Endodermal cell (in vitro differentiated cells): ENCODE data around the gene PPP2R5C. TPM values are rescaled to one million over a fixed set of nuclear protein-coding genes. Genes with fewer than 3 reads are reported as not detected.

Source experiments
- DNase-seq: peaks from one replicate; pipeline ENCODE4 v3.0.0-alpha.2; 2017
- H3K27ac ChIP-seq: 2 replicates; pipeline ENCODE4 v1.5.1; 2013; ENCODE audit warnings: mild to moderate bottlenecking, low read depth, low read length, moderate library complexity
- H3K27me3 ChIP-seq: 2 replicates; pipeline ENCODE4 v1.6.1; 2013; ENCODE audit warnings: mild to moderate bottlenecking, low read length, moderate library complexity; ENCODE audit not compliant: insufficient read depth, control insufficient read depth, poor library complexity, severe bottlenecking
- H3K36me3 ChIP-seq: 2 replicates; pipeline ENCODE4 v1.7.0; 2013; ENCODE audit warnings: mild to moderate bottlenecking, low read length, moderate library complexity; ENCODE audit not compliant: control insufficient read depth, insufficient read depth
- H3K4me1 ChIP-seq: one replicate; pipeline ENCODE4 v1.7.0; 2013; ENCODE audit warnings: low read length; ENCODE audit not compliant: control insufficient read depth, insufficient read depth
- H3K4me3 ChIP-seq: 2 replicates; pipeline ENCODE4 v1.5.1; 2013; ENCODE audit warnings: mild to moderate bottlenecking, low read length, moderate library complexity
- H3K9ac ChIP-seq: 2 replicates; pipeline ENCODE4 v1.6.1; 2013; ENCODE audit warnings: mild to moderate bottlenecking, low read length, moderate library complexity; ENCODE audit not compliant: poor library complexity, severe bottlenecking; ENCODE audit errors: extremely low read depth
- H3K9me3 ChIP-seq: 2 replicates; pipeline ENCODE4 v1.6.1; 2013; ENCODE audit warnings: mild to moderate bottlenecking, low read length, moderate library complexity; ENCODE audit not compliant: control insufficient read depth
- H3K27ac Mint-ChIP-seq: 2 replicates; pipeline ENCODE4 v1.8.0; 2020; ENCODE audit warnings: mixed read lengths
- H3K27me3 Mint-ChIP-seq: 2 replicates; pipeline ENCODE4 v1.8.0; 2021; ENCODE audit warnings: mild to moderate bottlenecking, mixed read lengths; ENCODE audit not compliant: insufficient read depth
- H3K36me3 Mint-ChIP-seq: 2 replicates; pipeline ENCODE4 v1.8.0; 2020; ENCODE audit warnings: low read depth, mixed read lengths
- H3K4me1 Mint-ChIP-seq: 2 replicates; pipeline ENCODE4 v1.8.0; 2020; ENCODE audit warnings: mixed read lengths
- H3K4me3 Mint-ChIP-seq: 2 replicates; pipeline ENCODE4 v1.8.0; 2020; ENCODE audit warnings: mild to moderate bottlenecking, moderate library complexity, mixed read lengths
- H3K9me3 Mint-ChIP-seq: 2 replicates; pipeline ENCODE4 v1.8.0; 2020; ENCODE audit warnings: mild to moderate bottlenecking, mixed read lengths
- WGBS, 2 experiments: methylation state at CpG; one replicate each; pipeline versions ENCODE4 v1.1.5 to v1.1.7; 2013; ENCODE audit warnings: missing lambda C conversion rate in 2 of 2, mixed read lengths in 1 of 2; ENCODE audit not compliant: insufficient coverage in 1 of 2, insufficient read length in 1 of 2; 5-methylcytosine and 5-hydroxymethylcytosine counted together
- total RNA-seq, 2 donors: library from RNA; stranded (reverse); fragmentation: NEBNext Ultra II Directional in 1 of 2; extraction: Animal tissue kit (Norgen Biotek cat#: 25700) in 1 of 2; gene quantifications; 2 replicates in 1 of 2; 3 replicates in 1 of 2; pipeline ENCODE4 v1.2.1, GENCODE V29; 2021
- TF ChIP-seq, protein P1 (sequence below): fragments of 200-600 bp; sonication (generic); conservative IDR thresholded peaks from 2 replicates; pipeline ENCODE4 v1.5.0; 2021; ENCODE audit warnings: antibody characterized with exemption, mild to moderate bottlenecking

The PPP2R5C gene
- total RNA-seq, 2 donors from 2014 or later: 116 to 117 TPM

DNA sequence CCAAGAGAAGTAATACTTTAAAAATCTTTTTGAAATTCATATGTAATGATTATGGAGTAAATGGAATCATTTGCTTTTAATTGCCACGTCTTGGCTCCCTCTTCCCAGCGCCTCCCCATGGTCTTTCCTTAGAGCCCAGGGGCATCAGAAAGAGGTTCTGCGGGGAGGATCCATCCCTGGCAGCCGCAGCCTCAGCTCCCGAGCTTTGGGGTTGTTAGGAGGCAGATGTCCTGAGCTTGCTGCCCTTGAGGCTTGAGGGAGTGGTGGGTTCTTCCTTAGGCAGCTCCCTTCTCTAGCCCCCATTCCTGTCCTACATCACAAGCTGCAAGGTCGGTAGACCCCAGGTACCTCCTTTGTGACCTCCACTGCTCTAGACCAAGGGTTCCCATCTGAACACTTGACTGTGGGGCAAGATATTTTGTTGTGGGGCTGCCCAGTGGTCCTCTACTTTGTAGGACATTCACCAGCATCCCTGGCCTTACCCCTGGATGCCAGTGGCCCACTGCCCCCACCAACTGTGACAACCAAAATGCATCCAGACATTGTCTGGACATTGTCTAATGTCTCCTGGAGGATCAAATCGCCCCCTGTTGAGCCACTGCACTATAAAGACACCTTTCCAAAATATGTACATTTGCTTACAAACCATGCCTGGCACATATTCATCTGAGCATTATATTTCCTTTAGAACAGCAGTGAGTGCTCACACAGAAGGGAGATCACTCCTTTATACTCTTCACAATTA is 6.3 kb downstream of the PPP2R5C start:
- H3K27me3 Mint-ChIP-seq: peaks cover 12% of the 10 kb centered on the region
- Histone ChIP-seq H3K27ac (no peak overlapping the region), H3K36me3 (peaks cover 16% of the 10 kb centered on the region), H3K4me1 (no peaks in the 10 kb centered on the region), H3K27me3 (peaks cover 13% of the 10 kb centered on the region), H3K9me3 (no peaks in the 10 kb centered on the region), H3K4me3 (no peak overlapping the region), H3K9ac (no peak overlapping the region)
- H3K4me1 Mint-ChIP-seq: peaks cover 1% of the 10 kb centered on the region
- no peaks in the 10 kb centered on the region for H3K9me3 Mint-ChIP-seq
- DNase-seq: no peak
- H3K36me3 Mint-ChIP-seq: peaks cover 27% of the 10 kb centered on the region
- 86 to 94% methylated on average over 4 to 7 of the region's 7 CpGs for WGBS, 2 experiments
- TF ChIP-seq, protein P1, sequence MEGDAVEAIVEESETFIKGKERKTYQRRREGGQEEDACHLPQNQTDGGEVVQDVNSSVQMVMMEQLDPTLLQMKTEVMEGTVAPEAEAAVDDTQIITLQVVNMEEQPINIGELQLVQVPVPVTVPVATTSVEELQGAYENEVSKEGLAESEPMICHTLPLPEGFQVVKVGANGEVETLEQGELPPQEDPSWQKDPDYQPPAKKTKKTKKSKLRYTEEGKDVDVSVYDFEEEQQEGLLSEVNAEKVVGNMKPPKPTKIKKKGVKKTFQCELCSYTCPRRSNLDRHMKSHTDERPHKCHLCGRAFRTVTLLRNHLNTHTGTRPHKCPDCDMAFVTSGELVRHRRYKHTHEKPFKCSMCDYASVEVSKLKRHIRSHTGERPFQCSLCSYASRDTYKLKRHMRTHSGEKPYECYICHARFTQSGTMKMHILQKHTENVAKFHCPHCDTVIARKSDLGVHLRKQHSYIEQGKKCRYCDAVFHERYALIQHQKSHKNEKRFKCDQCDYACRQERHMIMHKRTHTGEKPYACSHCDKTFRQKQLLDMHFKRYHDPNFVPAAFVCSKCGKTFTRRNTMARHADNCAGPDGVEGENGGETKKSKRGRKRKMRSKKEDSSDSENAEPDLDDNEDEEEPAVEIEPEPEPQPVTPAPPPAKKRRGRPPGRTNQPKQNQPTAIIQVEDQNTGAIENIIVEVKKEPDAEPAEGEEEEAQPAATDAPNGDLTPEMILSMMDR: no peak
- no peak overlapping the region for H3K27ac Mint-ChIP-seq
- no peak overlapping the region for H3K4me3 Mint-ChIP-seq

DNA sequence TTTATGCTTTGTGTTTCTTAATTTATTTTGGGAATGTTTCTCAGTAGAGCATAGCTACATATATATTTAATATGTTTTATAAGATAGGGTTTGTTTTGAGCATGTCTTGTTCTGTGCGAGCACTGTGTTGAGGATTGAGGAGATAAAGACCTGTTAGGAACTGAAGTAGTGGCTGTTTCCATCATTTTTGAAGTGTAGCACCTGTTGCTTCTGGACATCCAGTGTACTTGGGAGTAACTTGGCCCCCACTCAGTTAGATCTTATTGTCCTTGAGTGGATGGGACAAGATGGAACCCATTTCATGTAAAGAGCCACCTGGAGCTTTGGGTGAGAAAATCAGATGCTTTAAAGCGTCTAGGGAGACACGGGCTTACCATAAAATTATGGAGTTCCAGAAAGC is 8.7 kb downstream of the PPP2R5C start:
- WGBS, 2 experiments: 93 to 96% methylated on average over 3 of the region's 3 CpGs
- no peaks in the 10 kb centered on the region for H3K4me1 ChIP-seq
- H3K4me3 Mint-ChIP-seq: no peak overlapping the region

DNA sequence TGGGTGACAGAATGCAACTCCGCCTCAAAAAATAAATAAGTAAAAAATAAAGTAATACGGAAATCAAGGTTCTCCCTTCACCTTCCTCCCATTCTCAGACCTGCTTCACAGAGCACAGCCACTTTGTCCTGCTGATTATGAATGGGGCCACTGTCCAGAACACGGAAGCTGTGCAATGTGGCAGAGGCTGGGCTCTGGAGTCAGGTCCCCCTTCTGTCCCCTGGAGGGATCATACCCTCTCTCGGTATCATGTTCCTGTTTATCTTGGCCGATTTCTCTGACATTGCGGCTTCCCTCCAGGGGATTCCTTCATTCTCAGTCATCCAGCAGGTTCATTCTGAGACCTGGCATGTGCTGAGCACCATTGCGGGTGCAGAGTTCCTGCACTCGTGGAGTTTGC is 11.3 kb downstream of the PPP2R5C start:
- H3K36me3 Mint-ChIP-seq: peaks cover 5% of the 10 kb centered on the region
- TF ChIP-seq, protein P1: no peak
- no peak overlapping the region for H3K27ac Mint-ChIP-seq
- H3K9me3 ChIP-seq: peaks cover 3% of the 10 kb centered on the region
- peaks cover 10% of the 10 kb centered on the region for H3K27me3 ChIP-seq
- no peak overlapping the region for H3K4me3 ChIP-seq
- no peak overlapping the region for H3K27ac ChIP-seq
- peaks cover 10% of the 10 kb centered on the region for H3K27me3 Mint-ChIP-seq
- no peak overlapping the region for H3K4me3 Mint-ChIP-seq
- WGBS, 2 experiments: 92 to 96% methylated on average over 7 to 8 of the region's 8 CpGs
- no peak overlapping the region for H3K9ac ChIP-seq
- H3K4me1 ChIP-seq: no peaks in the 10 kb centered on the region
- no peaks in the 10 kb centered on the region for H3K36me3 ChIP-seq
- peaks cover 1% of the 10 kb centered on the region for H3K4me1 Mint-ChIP-seq
- no peak for DNase-seq
- no peaks in the 10 kb centered on the region for H3K9me3 Mint-ChIP-seq

More for the DNA sequence above, 8.7 kb downstream of the PPP2R5C start:
- peaks cover 11% of the 10 kb centered on the region for H3K36me3 Mint-ChIP-seq
- peaks cover 10% of the 10 kb centered on the region for H3K27me3 ChIP-seq
- H3K36me3 ChIP-seq: peaks cover 11% of the 10 kb centered on the region
- H3K9ac ChIP-seq: no peak overlapping the region
- no peak for DNase-seq
- H3K27ac ChIP-seq: no peak overlapping the region
- H3K27ac Mint-ChIP-seq: no peak overlapping the region
- H3K9me3 Mint-ChIP-seq: no peaks in the 10 kb centered on the region
- no peak overlapping the region for H3K4me3 ChIP-seq
- peaks cover 1% of the 10 kb centered on the region for H3K4me1 Mint-ChIP-seq
- peaks cover 8% of the 10 kb centered on the region for H3K27me3 Mint-ChIP-seq
- H3K9me3 ChIP-seq: no peaks in the 10 kb centered on the region
- TF ChIP-seq, protein P1: no peak
